IMR-90 (cell line): Measurements from ENCODE around the gene LOX. TPM values are rescaled to one million over a fixed set of nuclear protein-coding genes. Genes with fewer than 3 reads are reported as not detected.

ENCODE experiments used
- ATAC-seq: fragments of 200-7000 bp; cut with Tn5 transposase; 2 replicates; pipeline ENCODE4 v1.9.1; 2020; ENCODE audit warnings: low read depth, mild to moderate bottlenecking, moderate library complexity
- BruUV-seq: library from RNA; stranded (reverse); fragments of 400-500 nt; replicated peaks from 2 replicates; lab custom pipeline; 2021; lab: Mats Ljungman, UMichigan
- CTCF ChIA-PET: fragments of 300-600 bp; formaldehyde crosslinking; extraction: SDS; loops from one replicate; lab custom pipeline; 2021; ENCODE audit warnings: antibody characterized with exemption; lab: Yijun Ruan, JAX
- POLR2A ChIA-PET: fragments of 300-600 bp; sonication (Branson Sonifier 250); formaldehyde crosslinking; loops from one replicate; lab custom pipeline; 2022; ENCODE audit warnings: antibody characterized with exemption; ENCODE audit not compliant: unreplicated experiment; lab: Charles Lee
- DNase-seq: peaks from one replicate; pipeline ENCODE4 v3.0.0; 2013
- H2AFZ ChIP-seq: replicated peaks from 2 replicates; pipeline ENCODE3; 2013; ENCODE audit warnings: low read length, mild to moderate bottlenecking; ENCODE audit not compliant: poor library complexity
- H2AK5ac ChIP-seq: 2 replicates; pipeline ENCODE4 v1.6.1; 2013; ENCODE audit warnings: low read depth, low read length, inconsistent platforms
- H2AK9ac ChIP-seq: replicated peaks from 2 replicates; pipeline ENCODE3; 2013; ENCODE audit warnings: mild to moderate bottlenecking, low read depth, low read length, moderate library complexity; ENCODE audit not compliant: poor library complexity
- H2BK120ac ChIP-seq: 2 replicates; pipeline ENCODE4 v1.6.1; 2013; ENCODE audit warnings: low read depth, low read length, inconsistent platforms
- H2BK15ac ChIP-seq: 3 replicates; pipeline ENCODE4 v1.6.1; 2013; ENCODE audit warnings: low read depth, low read length, inconsistent platforms
- H2BK20ac ChIP-seq: 2 replicates; pipeline ENCODE4 v1.6.1; 2013; ENCODE audit warnings: low read depth, mild to moderate bottlenecking, inconsistent platforms, low read length, moderate library complexity
- H2BK5ac ChIP-seq: 2 replicates; pipeline ENCODE4 v1.6.1; 2013; ENCODE audit warnings: mild to moderate bottlenecking, low read depth, low read length, inconsistent platforms; ENCODE audit not compliant: poor library complexity, severe bottlenecking
- H3K14ac ChIP-seq: replicated peaks from 2 replicates; pipeline ENCODE4 v1.6.1; 2013; ENCODE audit warnings: low read depth, low read length, inconsistent platforms
- H3K18ac ChIP-seq: 2 replicates; pipeline ENCODE4 v1.6.1; 2013; ENCODE audit warnings: low read depth, low read length, control low read depth
- H3K23ac ChIP-seq: 2 replicates; pipeline ENCODE4 v1.6.1; 2013; ENCODE audit warnings: low read depth, low read length, inconsistent platforms
- H3K27ac ChIP-seq: 2 replicates; pipeline ENCODE4 v1.5.1; 2013; ENCODE audit warnings: mild to moderate bottlenecking, control low read depth, low read length; ENCODE audit not compliant: insufficient read depth
- H3K27me3 ChIP-seq: 2 replicates; pipeline ENCODE4 v1.6.1; 2013; ENCODE audit warnings: low read length; ENCODE audit not compliant: control insufficient read depth, insufficient read depth
- H3K36me3 ChIP-seq: 2 replicates; pipeline ENCODE4 v1.6.1; 2013; ENCODE audit warnings: low read length, mixed read lengths; ENCODE audit not compliant: control insufficient read depth, insufficient read depth
- H3K4ac ChIP-seq: 2 replicates; pipeline ENCODE4 v1.6.1; 2013; ENCODE audit warnings: low read depth, low read length, inconsistent platforms
- H3K4me1 ChIP-seq: 2 replicates; pipeline ENCODE4 v1.6.1; 2013; ENCODE audit warnings: low read length, mixed read lengths; ENCODE audit not compliant: control insufficient read depth, insufficient read depth
- H3K4me2 ChIP-seq: 2 replicates; pipeline ENCODE4 v1.6.1; 2013; ENCODE audit warnings: low read depth, mild to moderate bottlenecking, control low read depth, low read length, moderate library complexity
- H3K4me3 ChIP-seq: 2 replicates; pipeline ENCODE4 v1.5.1; 2013; ENCODE audit warnings: low read depth, mild to moderate bottlenecking, control low read depth, low read length, moderate library complexity; ENCODE audit not compliant: insufficient read depth
- H3K56ac ChIP-seq: 2 replicates; pipeline ENCODE4 v1.6.1; 2013; ENCODE audit warnings: low read length, inconsistent platforms; ENCODE audit not compliant: insufficient read depth; ENCODE audit errors: extremely low read depth
- H3K79me1 ChIP-seq, 2 experiments: 2 replicates each; pipeline ENCODE4 v1.6.1; 2013; ENCODE audit warnings: low read length in 2 of 2, inconsistent platforms in 1 of 2, low read depth in 1 of 2
- H3K9ac ChIP-seq: 2 replicates; pipeline ENCODE4 v1.6.1; 2013; ENCODE audit warnings: low read depth, low read length, control low read depth
- H3K9me1 ChIP-seq: 2 replicates; pipeline ENCODE4 v1.6.1; 2013; ENCODE audit warnings: low read length, inconsistent platforms; ENCODE audit not compliant: insufficient read depth
- H3K9me3 ChIP-seq: 2 replicates; pipeline ENCODE4 v1.6.1; 2013; ENCODE audit warnings: low read length; ENCODE audit not compliant: control insufficient read depth, insufficient read depth
- H4K20me1 ChIP-seq: 2 replicates; pipeline ENCODE4 v1.6.1; 2013; ENCODE audit warnings: low read length, inconsistent platforms; ENCODE audit not compliant: insufficient read depth
- H4K5ac ChIP-seq: 2 replicates; pipeline ENCODE4 v1.6.1; 2013; ENCODE audit warnings: mild to moderate bottlenecking, low read depth, low read length, control low read depth
- H4K8ac ChIP-seq, 2 experiments: 2 replicates each; pipeline ENCODE4 v1.6.1; 2013; ENCODE audit warnings: low read depth in 2 of 2, low read length in 2 of 2, control low read depth in 1 of 2, inconsistent platforms in 1 of 2
- H4K91ac ChIP-seq: 2 replicates; pipeline ENCODE4 v1.6.1; 2013; ENCODE audit warnings: low read depth, low read length, inconsistent platforms; ENCODE audit not compliant: insufficient read depth
- CEBPB ChIP-seq: IDR thresholded peaks from 2 replicates; pipeline ENCODE4 v1.6.1; 2012; ENCODE audit warnings: low read depth, low read length, improper control_type of control experiment
- CHD1 ChIP-seq: IDR thresholded peaks from 2 replicates; pipeline ENCODE4 v1.6.1; 2012; ENCODE audit warnings: low read depth, low read length, improper control_type of control experiment
- FOS ChIP-seq: fragments of 150-350 bp; IDR thresholded peaks from 2 replicates; pipeline ENCODE4 v1.6.1; 2016; ENCODE audit warnings: low read depth, low read length
- MAFK ChIP-seq: IDR thresholded peaks from 2 replicates; pipeline ENCODE4 v1.6.1; 2012; ENCODE audit warnings: low read depth, low read length, improper control_type of control experiment
- MAZ ChIP-seq: IDR thresholded peaks from 2 replicates; pipeline ENCODE4 v1.6.1; 2012; ENCODE audit warnings: low read depth, mild to moderate bottlenecking, low read length, improper control_type of control experiment, moderate library complexity, borderline replicate concordance
- MXI1 ChIP-seq: IDR thresholded peaks from 2 replicates; pipeline ENCODE4 v1.6.1; 2012; ENCODE audit warnings: low read depth, mild to moderate bottlenecking, low read length, moderate library complexity, borderline replicate concordance
- NFE2L2 ChIP-seq: fragments of 150-350 bp; IDR thresholded peaks from 2 replicates; pipeline ENCODE4 v1.6.1; 2016; ENCODE audit warnings: low read depth, mild to moderate bottlenecking, low read length
- POLR2A ChIP-seq: IDR thresholded peaks from 2 replicates; pipeline ENCODE4 v1.6.1; 2012; ENCODE audit warnings: mild to moderate bottlenecking, low read depth, low read length
- RCOR1 ChIP-seq: IDR thresholded peaks from 2 replicates; pipeline ENCODE4 v1.6.1; 2012; ENCODE audit warnings: mild to moderate bottlenecking, low read length, improper control_type of control experiment; ENCODE audit not compliant: insufficient replicate concordance
- RFX5 ChIP-seq: IDR thresholded peaks from 2 replicates; pipeline ENCODE4 v1.8.0; 2012; ENCODE audit warnings: low read depth, mild to moderate bottlenecking, low read length, moderate library complexity
- SMC3 ChIP-seq: fragments of 150-350 bp; IDR thresholded peaks from 2 replicates; pipeline ENCODE4 v1.6.1; 2016; ENCODE audit warnings: low read depth, mild to moderate bottlenecking, antibody characterized with exemption, low read length, moderate library complexity
- dilution Hi-C: fragments of 300-500 bp; cut with HindIII; formaldehyde crosslinking; loops from one replicate; pipeline ENCODE4 v1.14.3; 2018; ENCODE audit warnings: low sequenced_read_pairs; ENCODE audit not compliant: unreplicated experiment
- in situ Hi-C: fragments of 300-500 bp; cut with MboI; formaldehyde crosslinking; loops from 3 replicates; pipeline ENCODE4 v1.14.3; 2019; ENCODE audit warnings: low sequenced_read_pairs, inconsistent platforms, mixed read lengths
- intact Hi-C: fragments of 100-400 bp; cut with micrococcal nuclease; formaldehyde crosslinking; loops from 2 replicates; pipeline ENCODE4 v1.10.0; 2022
- polyA plus RNA-seq, 3 experiments: library from polyadenylated mRNA; depleted of rRNA; stranded (reverse); fragments of >200 nt; gene quantifications; 2 replicates each; pipeline ENCODE4 v1.2.3, GENCODE V29; 2012; ENCODE audit warnings: low replicate concordance in 1 of 3
- total RNA-seq: library from RNA; depleted of rRNA; stranded (reverse); fragments of >200 nt; gene quantifications from 2 replicates; pipeline ENCODE4 v1.2.3, GENCODE V29; 2012
- TF ChIP-seq, protein P1 (sequence below): fragments of 150-350 bp; IDR thresholded peaks from 2 replicates; pipeline ENCODE4 v1.6.1; 2016; ENCODE audit warnings: low read depth, mild to moderate bottlenecking, low read length, moderate library complexity, borderline replicate concordance
- TF ChIP-seq, protein P2 (sequence below): conservative IDR thresholded peaks from 2 replicates; pipeline ENCODE4 v1.5.1; 2012; ENCODE audit warnings: mild to moderate bottlenecking, low read depth, low read length, improper control_type of control experiment

Gene LOX
- total and polyA plus RNA-seq, 2 of the 4 experiments (the other 2 are of a cell fraction) = 277 to 662 TPM

DNA sequence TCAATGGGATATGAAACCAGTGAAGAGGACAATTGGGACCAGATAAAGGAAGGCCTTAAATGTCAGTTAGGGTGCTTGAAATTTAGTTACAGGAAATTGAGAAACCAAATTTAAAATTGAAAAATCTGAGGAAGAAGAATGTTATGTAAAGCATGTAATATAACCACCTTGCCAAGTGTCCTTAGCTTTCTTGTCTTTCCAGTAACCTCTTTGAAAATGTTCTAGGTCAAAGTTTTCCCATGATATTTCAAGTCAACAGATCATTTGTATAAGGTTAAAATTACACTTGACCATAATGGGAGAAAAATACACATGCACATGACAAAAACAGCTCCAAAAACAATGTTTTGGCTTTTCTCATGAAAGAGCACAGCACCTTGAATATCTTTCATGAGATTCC lies 21.1 kb downstream of the LOX start:
- H3K56ac ChIP-seq = no peak overlapping the region
- no peak overlapping the region for H2AK9ac ChIP-seq
- no peaks in the 10 kb centered on the region for H3K27me3 ChIP-seq
- H2AK5ac ChIP-seq = no peak overlapping the region
- H3K4me2 ChIP-seq = no peak overlapping the region
- TF ChIP-seq MAFK (no peak), POLR2A (no peak), CEBPB (no peak), SMC3 (no peak), RFX5 (no peak), MAZ (no peak), NFE2L2 (no peak), FOS (no peak), RCOR1 (no peak), MXI1 (no peak), CHD1 (no peak)
- TF ChIP-seq, protein P1, sequence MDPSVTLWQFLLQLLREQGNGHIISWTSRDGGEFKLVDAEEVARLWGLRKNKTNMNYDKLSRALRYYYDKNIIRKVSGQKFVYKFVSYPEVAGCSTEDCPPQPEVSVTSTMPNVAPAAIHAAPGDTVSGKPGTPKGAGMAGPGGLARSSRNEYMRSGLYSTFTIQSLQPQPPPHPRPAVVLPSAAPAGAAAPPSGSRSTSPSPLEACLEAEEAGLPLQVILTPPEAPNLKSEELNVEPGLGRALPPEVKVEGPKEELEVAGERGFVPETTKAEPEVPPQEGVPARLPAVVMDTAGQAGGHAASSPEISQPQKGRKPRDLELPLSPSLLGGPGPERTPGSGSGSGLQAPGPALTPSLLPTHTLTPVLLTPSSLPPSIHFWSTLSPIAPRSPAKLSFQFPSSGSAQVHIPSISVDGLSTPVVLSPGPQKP = no peak
- TF ChIP-seq, protein P2, sequence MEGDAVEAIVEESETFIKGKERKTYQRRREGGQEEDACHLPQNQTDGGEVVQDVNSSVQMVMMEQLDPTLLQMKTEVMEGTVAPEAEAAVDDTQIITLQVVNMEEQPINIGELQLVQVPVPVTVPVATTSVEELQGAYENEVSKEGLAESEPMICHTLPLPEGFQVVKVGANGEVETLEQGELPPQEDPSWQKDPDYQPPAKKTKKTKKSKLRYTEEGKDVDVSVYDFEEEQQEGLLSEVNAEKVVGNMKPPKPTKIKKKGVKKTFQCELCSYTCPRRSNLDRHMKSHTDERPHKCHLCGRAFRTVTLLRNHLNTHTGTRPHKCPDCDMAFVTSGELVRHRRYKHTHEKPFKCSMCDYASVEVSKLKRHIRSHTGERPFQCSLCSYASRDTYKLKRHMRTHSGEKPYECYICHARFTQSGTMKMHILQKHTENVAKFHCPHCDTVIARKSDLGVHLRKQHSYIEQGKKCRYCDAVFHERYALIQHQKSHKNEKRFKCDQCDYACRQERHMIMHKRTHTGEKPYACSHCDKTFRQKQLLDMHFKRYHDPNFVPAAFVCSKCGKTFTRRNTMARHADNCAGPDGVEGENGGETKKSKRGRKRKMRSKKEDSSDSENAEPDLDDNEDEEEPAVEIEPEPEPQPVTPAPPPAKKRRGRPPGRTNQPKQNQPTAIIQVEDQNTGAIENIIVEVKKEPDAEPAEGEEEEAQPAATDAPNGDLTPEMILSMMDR = no peak
- H2AFZ ChIP-seq = no peak overlapping the region
- no peaks in the 10 kb centered on the region for H4K20me1 ChIP-seq
- in situ Hi-C loops (no loop called here), dilution Hi-C loops (no loop called here), intact Hi-C loops (no loop called here)
- no peak overlapping the region for H2BK5ac ChIP-seq
- DNase-seq (no peak), ATAC-seq (no peak)
- no peaks in the 10 kb centered on the region for H3K36me3 ChIP-seq
- H4K5ac ChIP-seq = no peak overlapping the region
- no peak overlapping the region for H3K4me3 ChIP-seq
- ChIA-PET CTCF (interaction anchor here (1.0 kb wide), 1 partner anchor 19 kb away, joined by 4 read pairs; no protein-coding TSS in a partner anchor), POLR2A (interaction anchor here (0.6 kb wide), 1 partner anchor 18 kb away, joined by 3 read pairs; no protein-coding TSS in a partner anchor)
- H2BK120ac ChIP-seq = no peak overlapping the region
- H3K9me3 ChIP-seq = no peaks in the 10 kb centered on the region
- no peak overlapping the region for H4K91ac ChIP-seq
- H3K27ac ChIP-seq = no peak overlapping the region
- no peak overlapping the region for H2BK15ac ChIP-seq
- no peak overlapping the region for H3K4ac ChIP-seq
- no peak overlapping the region for H3K14ac ChIP-seq
- no peak overlapping the region for H3K18ac ChIP-seq
- H4K8ac ChIP-seq = no peak overlapping the region
- no peak overlapping the region for H2BK20ac ChIP-seq
- H3K9me1 ChIP-seq = no peaks in the 10 kb centered on the region
- no TSS peak for BruUV-seq
- no peak overlapping the region for H3K9ac ChIP-seq
- no peaks in the 10 kb centered on the region for H3K4me1 ChIP-seq
- H3K23ac ChIP-seq = no peak overlapping the region
- no peaks in the 10 kb centered on the region for H3K79me1 ChIP-seq
